Measurements from ENCODE around the gene KCNQ4.
A peak's percentile ranks its signal among the peaks of the same experiment; 100 is the strongest.

Gene KCNQ4

GRCh38 chr1:40755067-40755466 lies 28.5 kb upstream of the KCNQ4 start:
- DNase-seq (ENCODE audit: low read depth in 2 of 2) = peak; percentile 77 to 84
- TF ChIP-seq, protein P1, sequence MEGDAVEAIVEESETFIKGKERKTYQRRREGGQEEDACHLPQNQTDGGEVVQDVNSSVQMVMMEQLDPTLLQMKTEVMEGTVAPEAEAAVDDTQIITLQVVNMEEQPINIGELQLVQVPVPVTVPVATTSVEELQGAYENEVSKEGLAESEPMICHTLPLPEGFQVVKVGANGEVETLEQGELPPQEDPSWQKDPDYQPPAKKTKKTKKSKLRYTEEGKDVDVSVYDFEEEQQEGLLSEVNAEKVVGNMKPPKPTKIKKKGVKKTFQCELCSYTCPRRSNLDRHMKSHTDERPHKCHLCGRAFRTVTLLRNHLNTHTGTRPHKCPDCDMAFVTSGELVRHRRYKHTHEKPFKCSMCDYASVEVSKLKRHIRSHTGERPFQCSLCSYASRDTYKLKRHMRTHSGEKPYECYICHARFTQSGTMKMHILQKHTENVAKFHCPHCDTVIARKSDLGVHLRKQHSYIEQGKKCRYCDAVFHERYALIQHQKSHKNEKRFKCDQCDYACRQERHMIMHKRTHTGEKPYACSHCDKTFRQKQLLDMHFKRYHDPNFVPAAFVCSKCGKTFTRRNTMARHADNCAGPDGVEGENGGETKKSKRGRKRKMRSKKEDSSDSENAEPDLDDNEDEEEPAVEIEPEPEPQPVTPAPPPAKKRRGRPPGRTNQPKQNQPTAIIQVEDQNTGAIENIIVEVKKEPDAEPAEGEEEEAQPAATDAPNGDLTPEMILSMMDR (IDR thresholded peaks at IDR 0.05; ENCODE audit: low read depth, low read length) = no peak
- H3K4me3 ChIP-seq (replicated peaks in 1 of 2; ENCODE audit: low read depth in 2 of 2, low read length in 2 of 2) = no peak overlapping the region

GRCh38 chr1:40756523-40756922 lies 27.1 kb upstream of the KCNQ4 start:
- no peak for DNase-seq (ENCODE audit: low read depth in 2 of 2)
- H3K4me3 ChIP-seq (replicated peaks in 1 of 2; ENCODE audit: low read depth in 2 of 2, low read length in 2 of 2) = no peak overlapping the region
- TF ChIP-seq, protein P1 (IDR thresholded peaks at IDR 0.05; ENCODE audit: low read depth, low read length) = no peak

- DNase-seq (ENCODE audit: low read depth in 2 of 2) = no peak
- no peak overlapping the region for H3K4me3 ChIP-seq (replicated peaks in 1 of 2; ENCODE audit: low read depth in 2 of 2, low read length in 2 of 2)
- TF ChIP-seq, protein P1 (IDR thresholded peaks at IDR 0.05; ENCODE audit: low read depth, low read length) = no peak
These were observed 26.5 kb upstream of the KCNQ4 start for GRCh38 chr1:40757084-40757483.

GRCh38 chr1:40758004-40758403 lies 25.6 kb upstream of the KCNQ4 start:
- H3K4me3 ChIP-seq (replicated peaks in 1 of 2; ENCODE audit: low read depth in 2 of 2, low read length in 2 of 2) = no peak overlapping the region
- TF ChIP-seq, protein P1 (IDR thresholded peaks at IDR 0.05; ENCODE audit: low read depth, low read length) = no peak
- no peak for DNase-seq (ENCODE audit: low read depth in 2 of 2)

DNA sequence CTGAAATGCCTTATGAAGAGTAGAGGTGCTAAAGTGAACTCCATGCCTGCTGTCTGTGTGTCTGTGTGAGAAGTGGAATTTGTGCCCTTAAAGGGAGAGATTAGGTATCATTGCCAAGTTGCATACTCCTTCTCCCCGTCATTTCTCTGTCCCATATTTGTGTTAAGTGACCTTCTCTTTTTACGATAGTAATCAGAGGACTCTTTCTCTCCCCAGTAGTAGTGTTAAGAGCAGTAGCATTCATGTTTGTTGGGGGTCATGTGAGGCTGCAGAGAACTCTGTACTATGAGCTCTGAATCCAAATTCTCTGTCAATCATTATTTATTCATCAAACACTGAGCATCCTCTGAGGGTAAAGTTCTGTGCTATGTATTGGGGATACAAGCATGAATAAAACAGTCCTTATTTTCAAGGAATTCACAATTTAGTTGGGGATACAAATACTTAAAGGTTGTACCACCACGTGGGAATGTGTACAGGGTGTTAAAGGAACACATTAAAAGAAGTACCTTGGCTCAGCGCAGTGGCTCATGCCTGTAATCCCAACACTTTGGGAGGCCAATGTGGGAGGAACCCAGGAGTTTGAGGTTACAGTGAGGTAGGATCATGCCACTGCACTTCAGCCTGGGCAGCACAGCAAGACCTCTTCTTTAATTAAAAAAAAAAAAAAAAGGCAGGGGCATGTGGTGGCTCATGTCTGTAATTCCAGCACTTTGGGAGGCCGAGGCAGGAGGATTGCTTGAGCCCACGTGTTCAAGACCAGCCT lies 24.8 kb upstream of the KCNQ4 start:
- TF ChIP-seq, protein P1 (IDR thresholded peaks at IDR 0.05; ENCODE audit: low read depth, low read length) = no peak
- DNase-seq (ENCODE audit: low read depth in 2 of 2) = no peak
- no peak overlapping the region for H3K4me3 ChIP-seq (replicated peaks in 1 of 2; ENCODE audit: low read depth in 2 of 2, low read length in 2 of 2)

DNA sequence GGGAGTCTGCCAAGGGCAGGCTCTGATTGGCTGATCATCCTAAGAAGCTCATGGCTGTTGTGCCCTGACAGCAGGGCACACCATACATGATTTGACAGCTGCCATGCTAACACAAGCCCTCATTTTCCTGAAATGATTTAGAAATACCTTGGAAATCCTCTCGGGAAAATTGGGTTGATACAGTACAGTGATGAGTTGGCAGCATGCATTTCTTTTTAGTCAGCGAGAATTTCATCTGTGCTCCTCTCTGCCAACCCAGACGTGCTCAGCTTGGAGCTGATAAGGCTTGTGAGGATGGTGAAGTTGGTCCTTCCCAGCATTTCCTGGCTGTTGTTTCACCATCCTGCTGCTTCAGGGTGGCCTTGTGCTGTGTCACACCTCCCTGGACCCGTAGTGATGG lies 22.6 kb upstream of the KCNQ4 start:
- H3K4me3 ChIP-seq (replicated peaks in 1 of 2; ENCODE audit: low read depth in 2 of 2, low read length in 2 of 2) = no peak overlapping the region
- peak; percentile 45 to 52 for DNase-seq (ENCODE audit: low read depth in 2 of 2)
- TF ChIP-seq, protein P1 (IDR thresholded peaks at IDR 0.05; ENCODE audit: low read depth, low read length) = no peak

All from cardiac fibroblast (primary cell).